Testis (tissue), 3 donors: ENCODE data around the gene KLK5. TPM values are rescaled to one million over a fixed set of nuclear protein-coding genes. Genes with fewer than 3 reads are reported as not detected.

Experiments used
- DNase-seq: peaks from one replicate; pipeline ENCODE4 v3.0.0-alpha.2; 2019
- H3K27ac ChIP-seq, 2 donors: fragments of 200-600 bp; sonication (generic); one replicate each; pipeline ENCODE4 v1.5.1; 2019
- H3K27me3 ChIP-seq: fragments of 200-600 bp; sonication (generic); one replicate; pipeline ENCODE4 v1.5.1; 2019
- H3K36me3 ChIP-seq: fragments of 200-600 bp; sonication (generic); one replicate; pipeline ENCODE4 v1.5.1; 2017; ENCODE audit warnings: low read depth; ENCODE audit errors: missing control alignments
- H3K4me1 ChIP-seq: fragments of 200-600 bp; sonication (generic); one replicate; pipeline ENCODE4 v1.5.1; 2019
- H3K4me3 ChIP-seq, 2 donors: fragments of 200-600 bp; sonication (generic); one replicate each; pipeline ENCODE4 v1.5.1; 2017 to 2019
- H3K9me3 ChIP-seq: fragments of 200-600 bp; sonication (generic); one replicate; pipeline ENCODE4 v1.5.1; 2017
- CTCF ChIP-seq, 3 experiments: fragments of 450-650 bp in 2 of 3; fragments of 200-600 bp in 1 of 3; sonication (generic) in 1 of 3; IDR thresholded peaks; one replicate each; pipeline ENCODE4 v1.5.1; 2016 to 2019; ENCODE audit warnings: antibody characterized with exemption in 3 of 3, mild to moderate bottlenecking in 2 of 3, moderate library complexity in 1 of 3
- POLR2A ChIP-seq: fragments of 450-650 bp; IDR thresholded peaks from one replicate; pipeline ENCODE4 v1.6.1; 2017; ENCODE audit warnings: antibody characterized with exemption, mild to moderate bottlenecking, moderate library complexity
- WGBS, 2 donors: methylation state at CpG; one replicate each; pipeline ENCODE4 v1.1.5; 2018; 5-methylcytosine and 5-hydroxymethylcytosine counted together
- intact Hi-C: fragments of 100-400 bp; cut with DNase I; formaldehyde crosslinking; loops from one replicate; pipeline ENCODE4 v1.15.1; 2023; ENCODE audit warnings: low total_unique reads
- polyA plus RNA-seq: library from polyadenylated mRNA; stranded (reverse); fragments of 350-450 nt; fragmentation: Illumina TruSeq; extraction: RNeasy Lipid Tissue Mini Kit (QIAGEN cat#74804); gene quantifications from one replicate; pipeline ENCODE4 v1.2.3, GENCODE V29; 2014; ENCODE audit warnings: low read depth, low replicate concordance; ENCODE audit not compliant: insufficient read depth
- total RNA-seq, 2 donors: library from RNA; depleted of rRNA; stranded (reverse); fragments of >200 nt; gene quantifications; one replicate each; pipeline ENCODE4 v1.2.3, GENCODE V29; 2016

KLK5 gene
- total and polyA plus RNA-seq, 3 donors from 2014 or later = 5.6 to 25.4 (median 13.9) TPM

GRCh38 chr19:50943074-50943828, 9.6 kb downstream of the KLK5 start:
- H3K4me1 ChIP-seq = no peaks in the 10 kb centered on the region

GRCh38 chr19:50939596-50939995, 13.2 kb downstream of the KLK5 start:
- Histone ChIP-seq H3K27ac (no peak overlapping the region), H3K4me1 (no peaks in the 10 kb centered on the region), H3K36me3 (no peaks in the 10 kb centered on the region), H3K4me3 (no peak overlapping the region), H3K27me3 (no peaks in the 10 kb centered on the region), H3K9me3 (no peaks in the 10 kb centered on the region)
- no peak for TF ChIP-seq CTCF (IDR thresholded peaks at IDR 0.05)
- TF ChIP-seq POLR2A = no peak
- intact Hi-C loops = no loop called here
- WGBS, 2 donors = 79 to 81% methylated on average over 2 of the region's 2 CpGs
- DNase-seq = no peak

More at GRCh38 chr19:50943074-50943828, 9.6 kb downstream of the KLK5 start:
- H3K27me3 ChIP-seq = no peaks in the 10 kb centered on the region
- no peak overlapping the region for H3K27ac ChIP-seq
- H3K4me3 ChIP-seq = no peak overlapping the region
- 86 to 89% methylated on average over 9 to 10 of the region's 10 CpGs for WGBS, 2 donors
- no peaks in the 10 kb centered on the region for H3K36me3 ChIP-seq
- no peak for DNase-seq
- intact Hi-C loops = no loop called here
- no peak for TF ChIP-seq CTCF (IDR thresholded peaks at IDR 0.05)
- TF ChIP-seq POLR2A = no peak
- H3K9me3 ChIP-seq = no peaks in the 10 kb centered on the region

GRCh38 chr19:50933640-50934039, 19.2 kb downstream of the KLK5 start:
- no peak overlapping the region for H3K27ac ChIP-seq
- no peak for TF ChIP-seq CTCF (IDR thresholded peaks at IDR 0.05)
- TF ChIP-seq POLR2A = no peak
- H3K36me3 ChIP-seq = no peaks in the 10 kb centered on the region
- H3K27me3 ChIP-seq = no peaks in the 10 kb centered on the region
- H3K4me1 ChIP-seq = no peaks in the 10 kb centered on the region
- intact Hi-C loops = no loop called here
- 75 to 76% methylated on average over 8 of the region's 8 CpGs for WGBS, 2 donors
- H3K4me3 ChIP-seq = no peak overlapping the region
- DNase-seq = no peak
- H3K9me3 ChIP-seq = no peaks in the 10 kb centered on the region

GRCh38 chr19:50932690-50933083, 20.2 kb downstream of the KLK5 start:
- intact Hi-C loops = no loop called here
- no peak for TF ChIP-seq POLR2A
- TF ChIP-seq CTCF (IDR thresholded peaks at IDR 0.05) = no peak
- 71 to 76% methylated on average over 4 of the region's 4 CpGs for WGBS, 2 donors
- Histone ChIP-seq H3K9me3 (no peaks in the 10 kb centered on the region), H3K27ac (no peak overlapping the region), H3K4me3 (no peak overlapping the region), H3K27me3 (no peaks in the 10 kb centered on the region), H3K4me1 (no peaks in the 10 kb centered on the region), H3K36me3 (no peaks in the 10 kb centered on the region)
- no peak for DNase-seq
